KOPT-K1 (cell line): Measurements from ENCODE around the gene RYR3.

Experiments
- H3K27ac ChIP-seq: fragments of 200-600 bp; sonication (generic); 2 replicates; pipeline ENCODE4 v1.5.1; 2016; ENCODE audit warnings: antibody characterized with exemption, mild to moderate bottlenecking, low read depth, low read length; ENCODE audit not compliant: poor library complexity, severe bottlenecking
- H3K36me3 ChIP-seq: fragments of 200-600 bp; sonication (generic); 2 replicates; pipeline ENCODE4 v1.5.1; 2017; ENCODE audit warnings: antibody characterized with exemption, mild to moderate bottlenecking, low read length, moderate library complexity; ENCODE audit not compliant: insufficient read depth
- H3K9me3 ChIP-seq: fragments of 200-600 bp; sonication (generic); 2 replicates; pipeline ENCODE4 v1.5.1; 2017; ENCODE audit warnings: antibody characterized with exemption, low read length, mild to moderate bottlenecking; ENCODE audit not compliant: insufficient read depth, poor library complexity, severe bottlenecking

RYR3 gene

GRCh38 chr15:33738941-33739664 lies 428.3 kb downstream of the RYR3 start:
- Histone ChIP-seq H3K27ac (no peak overlapping the region), H3K9me3 (no peaks in the 10 kb centered on the region), H3K36me3 (no peaks in the 10 kb centered on the region)

- Histone ChIP-seq H3K9me3 (no peaks in the 10 kb centered on the region), H3K36me3 (no peaks in the 10 kb centered on the region), H3K27ac (no peak overlapping the region)
Measured at GRCh38 chr15:33742306-33742705, 431.5 kb downstream of the RYR3 start.

GRCh38 chr15:33742800-33743199 lies 432.0 kb downstream of the RYR3 start:
- no peaks in the 10 kb centered on the region for H3K36me3 ChIP-seq

GRCh38 chr15:33746203-33746602 lies 435.4 kb downstream of the RYR3 start:
- Histone ChIP-seq H3K27ac (no peak overlapping the region), H3K36me3 (no peaks in the 10 kb centered on the region), H3K9me3 (no peaks in the 10 kb centered on the region)

More at GRCh38 chr15:33742800-33743199, 432.0 kb downstream of the RYR3 start:
- no peaks in the 10 kb centered on the region for H3K9me3 ChIP-seq
- H3K27ac ChIP-seq = no peak overlapping the region

- Histone ChIP-seq H3K27ac (no peak overlapping the region), H3K36me3 (no peaks in the 10 kb centered on the region), H3K9me3 (no peaks in the 10 kb centered on the region)
Measured at GRCh38 chr15:33753012-33753411, 442.2 kb downstream of the RYR3 start.

- Histone ChIP-seq H3K9me3 (no peaks in the 10 kb centered on the region), H3K36me3 (no peaks in the 10 kb centered on the region), H3K27ac (no peak overlapping the region)
Measured at GRCh38 chr15:33754242-33754641, 443.5 kb downstream of the RYR3 start.

GRCh38 chr15:33756961-33757360 lies 446.2 kb downstream of the RYR3 start:
- H3K9me3 ChIP-seq = no peaks in the 10 kb centered on the region
- H3K27ac ChIP-seq = no peak overlapping the region
- H3K36me3 ChIP-seq = no peaks in the 10 kb centered on the region

- Histone ChIP-seq H3K9me3 (no peaks in the 10 kb centered on the region), H3K27ac (no peak overlapping the region), H3K36me3 (no peaks in the 10 kb centered on the region)
Measured at GRCh38 chr15:33757516-33758232, 446.9 kb downstream of the RYR3 start.

- H3K36me3 ChIP-seq = no peaks in the 10 kb centered on the region
- no peaks in the 10 kb centered on the region for H3K9me3 ChIP-seq
Measured at GRCh38 chr15:33766389-33766788, 455.6 kb downstream of the RYR3 start.

GRCh38 chr15:33768670-33769190 lies 458.0 kb downstream of the RYR3 start:
- no peaks in the 10 kb centered on the region for H3K36me3 ChIP-seq
- no peaks in the 10 kb centered on the region for H3K9me3 ChIP-seq
- no peak overlapping the region for H3K27ac ChIP-seq

More at GRCh38 chr15:33766389-33766788, 455.6 kb downstream of the RYR3 start:
- H3K27ac ChIP-seq = no peak overlapping the region

GRCh38 chr15:33773969-33774368 lies 463.2 kb downstream of the RYR3 start:
- Histone ChIP-seq H3K9me3 (no peaks in the 10 kb centered on the region), H3K27ac (no peak overlapping the region), H3K36me3 (no peaks in the 10 kb centered on the region)

GRCh38 chr15:33778852-33779251 lies 468.1 kb downstream of the RYR3 start:
- no peak overlapping the region for H3K27ac ChIP-seq
- H3K9me3 ChIP-seq = no peaks in the 10 kb centered on the region
- H3K36me3 ChIP-seq = no peaks in the 10 kb centered on the region

- Histone ChIP-seq H3K9me3 (no peaks in the 10 kb centered on the region), H3K27ac (no peak overlapping the region), H3K36me3 (no peaks in the 10 kb centered on the region)
Measured at GRCh38 chr15:33780011-33780768, 469.4 kb downstream of the RYR3 start.

GRCh38 chr15:33782966-33783365 lies 472.2 kb downstream of the RYR3 start:
- H3K9me3 ChIP-seq = no peaks in the 10 kb centered on the region
- no peaks in the 10 kb centered on the region for H3K36me3 ChIP-seq
- no peak overlapping the region for H3K27ac ChIP-seq

- Histone ChIP-seq H3K27ac (no peak overlapping the region), H3K36me3 (no peaks in the 10 kb centered on the region), H3K9me3 (no peaks in the 10 kb centered on the region)
Measured at GRCh38 chr15:33785366-33785765, 474.6 kb downstream of the RYR3 start.
